SK-N-SH (cell line): Measurements from ENCODE around the gene EMP3. TPM values are rescaled to one million over a fixed set of nuclear protein-coding genes. Genes with fewer than 3 reads are reported as not detected.
"Not testable (repeated sequence)": the region's sequence is repeated elsewhere in the genome, so short reads cannot be mapped to it uniquely, and the experiment has no call there.

ENCODE experiments used
- CTCF ChIA-PET: fragments of 300-600, 350-600 bp; formaldehyde crosslinking; extraction: SDS; loops from one replicate; lab custom pipeline; 2021; lab: Yijun Ruan, JAX
- POLR2A ChIA-PET: fragments of 350-600 bp; sonication (Branson Sonifier 250); formaldehyde crosslinking; extraction: SDS; loops from one replicate; lab custom pipeline; 2020; ENCODE audit warnings: antibody characterized with exemption, inconsistent platforms; lab: Yijun Ruan, JAX
- DNase-seq: peaks from one replicate; pipeline ENCODE4 v3.0.0; 2012
- H2AFZ ChIP-seq: fragments of 200-600 bp; sonication (generic); 2 replicates; pipeline ENCODE4 v1.8.1; 2016; ENCODE audit warnings: antibody characterized with exemption, mild to moderate bottlenecking, low read depth
- H3F3A ChIP-seq: fragments of 200-600 bp; sonication (generic); replicated peaks from 2 replicates; pipeline ENCODE3; 2016; ENCODE audit warnings: antibody characterized with exemption, mild to moderate bottlenecking; ENCODE audit not compliant: insufficient read depth
- H3K27ac ChIP-seq, 2 experiments: fragments of 200-500 bp in 1 of 2; fragments of 200-600 bp in 1 of 2; sonication (Bioruptor generic) in 1 of 2; sonication (generic), shearing (Covaris generic) in 1 of 2; 2 replicates each; pipeline versions ENCODE4 v1.5.1 to v1.6.1; 2014 to 2016; ENCODE audit warnings: low read depth in 2 of 2, inconsistent platforms in 1 of 2, low read length in 1 of 2, mild to moderate bottlenecking in 1 of 2, mixed read lengths in 1 of 2
- H3K27me3 ChIP-seq: fragments of 200-600 bp; sonication (generic), shearing (Covaris generic); 2 replicates; pipeline ENCODE4 v1.6.1; 2016; ENCODE audit warnings: mixed run types; ENCODE audit not compliant: insufficient read depth
- H3K36me3 ChIP-seq, 2 experiments: fragments of 200-500 bp in 1 of 2; fragments of 200-600 bp in 1 of 2; sonication (Bioruptor generic) in 1 of 2; sonication (generic) in 1 of 2; replicated peaks in 1 of 2; 2 replicates each; pipeline versions ENCODE3 to v1.5.1; 2014 to 2016; ENCODE audit warnings: low read length in 1 of 2, mild to moderate bottlenecking in 1 of 2; ENCODE audit not compliant: insufficient read depth in 2 of 2, control insufficient read depth in 1 of 2
- H3K4me1 ChIP-seq, 2 experiments: fragments of 200-500 bp in 1 of 2; fragments of 200-600 bp in 1 of 2; sonication (Bioruptor generic) in 1 of 2; sonication (generic), shearing (Covaris generic) in 1 of 2; 2 replicates each; pipeline versions ENCODE4 v1.5.1 to v1.6.1; 2014 to 2016; ENCODE audit warnings: low read depth in 1 of 2, low read length in 1 of 2, mixed run types in 1 of 2; ENCODE audit not compliant: insufficient read depth in 2 of 2, control insufficient read depth in 1 of 2
- H3K4me2 ChIP-seq: fragments of 200-600 bp; sonication (generic), shearing (Covaris generic); 2 replicates; pipeline ENCODE4 v1.6.1; 2017; ENCODE audit warnings: mixed run types
- H3K4me3 ChIP-seq, 2 experiments: fragments of 200-500 bp in 1 of 2; fragments of 200-600 bp in 1 of 2; sonication (Bioruptor generic) in 1 of 2; sonication (generic), shearing (Covaris generic) in 1 of 2; 2 replicates each; pipeline versions ENCODE4 v1.5.1 to v1.8.1; 2014 to 2016; ENCODE audit warnings: low read depth in 2 of 2, inconsistent platforms in 1 of 2, low read length in 1 of 2, mild to moderate bottlenecking in 1 of 2, mixed read lengths in 1 of 2, moderate library complexity in 1 of 2
- H3K79me2 ChIP-seq: fragments of 200-600 bp; sonication (generic); 2 replicates; pipeline ENCODE4 v1.8.1; 2017; ENCODE audit warnings: mild to moderate bottlenecking; ENCODE audit not compliant: insufficient read depth
- H3K9ac ChIP-seq: fragments of 200-600 bp; sonication (generic); 2 replicates; pipeline ENCODE4 v1.6.1; 2017; ENCODE audit warnings: mixed run types
- H3K9me2 ChIP-seq: fragments of 200-600 bp; sonication (generic); 2 replicates; pipeline ENCODE4 v1.6.1; 2017; ENCODE audit warnings: mixed run types
- H3K9me3 ChIP-seq: fragments of 200-600 bp; sonication (generic); 2 replicates; pipeline ENCODE4 v1.6.1; 2017; ENCODE audit warnings: mixed run types, mild to moderate bottlenecking, moderate library complexity
- H4K20me1 ChIP-seq: fragments of 200-600 bp; sonication (generic); 2 replicates; pipeline ENCODE4 v1.6.1; 2017; ENCODE audit warnings: mild to moderate bottlenecking, mixed run types; ENCODE audit not compliant: insufficient read depth
- ELF1 ChIP-seq: IDR thresholded peaks from 2 replicates; pipeline ENCODE4 v1.4.0; 2012
- EP300 ChIP-seq, 2 experiments: IDR thresholded peaks; 2 replicates each; pipeline versions ENCODE4 v1.4.0 to v1.6.1; 2012; ENCODE audit warnings: borderline replicate concordance in 1 of 2, low read depth in 1 of 2, low read length in 1 of 2
- GABPA ChIP-seq: IDR thresholded peaks from 2 replicates; pipeline ENCODE4 v1.4.0; 2012; ENCODE audit warnings: low read depth, mild to moderate bottlenecking
- GATA2 ChIP-seq: sonication (generic); formaldehyde crosslinking; IDR thresholded peaks from 2 replicates; pipeline ENCODE4 v1.5.0; 2020; ENCODE audit warnings: mild to moderate bottlenecking, missing genetic modification reagents
- MXI1 ChIP-seq: IDR thresholded peaks from 2 replicates; pipeline ENCODE4 v1.6.1; 2012; ENCODE audit warnings: mild to moderate bottlenecking, low read depth, low read length, improper control_type of control experiment
- NRF1 ChIP-seq: IDR thresholded peaks from 2 replicates; pipeline ENCODE4 v1.6.1; 2012; ENCODE audit warnings: low read depth, mild to moderate bottlenecking, low read length
- RAD21 ChIP-seq: IDR thresholded peaks from 2 replicates; pipeline ENCODE4 v1.6.1; 2012; ENCODE audit warnings: mild to moderate bottlenecking, low read length
- RXRA ChIP-seq: IDR thresholded peaks from 2 replicates; pipeline ENCODE4 v1.4.0; 2012; ENCODE audit warnings: low read depth, mild to moderate bottlenecking, borderline replicate concordance
- TAF1 ChIP-seq: IDR thresholded peaks from 2 replicates; pipeline ENCODE4 v1.6.1; 2012; ENCODE audit warnings: low read depth, mild to moderate bottlenecking, low read length, moderate library complexity, borderline replicate concordance
- TEAD4 ChIP-seq: IDR thresholded peaks from 2 replicates; pipeline ENCODE4 v1.4.0; 2012; ENCODE audit warnings: mild to moderate bottlenecking, borderline replicate concordance; ENCODE audit not compliant: insufficient read depth
- USF2 ChIP-seq: fragments of 150-350 bp; IDR thresholded peaks from 2 replicates; pipeline ENCODE4 v1.6.1; 2017; ENCODE audit warnings: antibody characterized with exemption, low read length, low read depth, borderline replicate concordance
- YY1 ChIP-seq: IDR thresholded peaks from 2 replicates; pipeline ENCODE4 v1.4.0; 2012; ENCODE audit warnings: low read depth, mild to moderate bottlenecking
- WGBS: methylation state at CpG from one replicate; pipeline ENCODE4 v1.1.6; 2017; ENCODE audit warnings: low lambda C conversion rate; 5-methylcytosine and 5-hydroxymethylcytosine counted together
- polyA plus RNA-seq, 3 experiments: library from polyadenylated mRNA; depleted of rRNA; stranded (reverse); fragments of >200 nt; gene quantifications; 2 replicates each; pipeline ENCODE4 v1.2.3, GENCODE V29; 2012
- TF ChIP-seq, protein P1 (sequence below): IDR thresholded peaks from 2 replicates; pipeline ENCODE4 v1.6.1; 2012; ENCODE audit warnings: mild to moderate bottlenecking, low read depth, low read length, moderate library complexity
- TF ChIP-seq, protein P2 (sequence below): IDR thresholded peaks from 2 replicates; pipeline ENCODE4; 2012
- TF ChIP-seq, protein P3 (sequence below): IDR thresholded peaks from 2 replicates; pipeline ENCODE4 v1.4.0; 2012; ENCODE audit warnings: low read depth

The EMP3 gene
- polyA plus RNA-seq, 1 of the 3 experiments (the other 2 are of a cell fraction), result 263 TPM

GRCh38 chr19:48371771-48372170 lies 46.4 kb downstream of the EMP3 start:
- not testable (repeated sequence) for H3F3A ChIP-seq, DNase-seq, H3K9me2 ChIP-seq, H3K9me3 ChIP-seq, H3K27me3 ChIP-seq, H3K79me2 ChIP-seq, H2AFZ ChIP-seq, H3K9ac ChIP-seq, H4K20me1 ChIP-seq, H3K4me3 ChIP-seq, H3K36me3 ChIP-seq, H3K4me2 ChIP-seq
- CTCF ChIA-PET, result interaction anchor here (1.1 to 6.6 kb wide), 3 partner anchors 9 to 19 kb away, joined by 3 to 41 read pairs (median 3); partner anchors contain the start of gene KDELR1
- Histone ChIP-seq H3K4me1 (peaks cover 0 to 40% of the 10 kb centered on the region in 2 experiments; a peak in 1 of 4 replicates), H3K27ac (peak overlapping the region in 1 of 2 experiments; percentile 87; a peak in 2 of 4 replicates)
- WGBS, result 95% methylated on average over 5 of the region's 5 CpGs
- POLR2A ChIA-PET, result interaction anchor here (0.6 to 2.9 kb wide), 2 partner anchors 8 to 45 kb away, joined by 3 to 10 read pairs; partner anchors contain the start of genes SYNGR4 and TMEM143

- Histone ChIP-seq H3K4me2 (no peak overlapping the region), H3K79me2 (no peaks in the 10 kb centered on the region), H3K9me3 (no peaks in the 10 kb centered on the region), H3K36me3 (no peaks in the 10 kb centered on the region), H4K20me1 (no peaks in the 10 kb centered on the region), H3K4me3 (no peak overlapping the region), H3K4me1 (peaks cover 0 to 36% of the 10 kb centered on the region in 2 experiments; a peak in 1 of 4 replicates), H3K27me3 (no peaks in the 10 kb centered on the region), H3K27ac (peak overlapping the region in 1 of 2 experiments; percentile 23; a peak in 1 of 4 replicates), H3K9ac (no peak overlapping the region), H3K9me2 (no peaks in the 10 kb centered on the region), H2AFZ (no peak overlapping the region), H3F3A (peaks cover 2% of the 10 kb centered on the region)
- ChIA-PET POLR2A (interaction anchor here (1.0 to 2.9 kb wide), 2 partner anchors 10 to 18 kb away, joined by 4 to 10 read pairs; partner anchors contain the start of genes SYNGR4 and TMEM143), CTCF (interaction anchor here (0.6 to 6.6 kb wide), 6 partner anchors 18 to 42 kb away, joined by 3 to 41 read pairs (median 4); partner anchors contain the start of genes GRIN2D and KDELR1)
- WGBS, result 40% methylated on average over 4 of the region's 4 CpGs
- TF ChIP-seq RAD21, result no peak
- DNase-seq, result peak; percentile 30
Measured at GRCh38 chr19:48372904-48373303, 47.6 kb downstream of the EMP3 start.

DNA sequence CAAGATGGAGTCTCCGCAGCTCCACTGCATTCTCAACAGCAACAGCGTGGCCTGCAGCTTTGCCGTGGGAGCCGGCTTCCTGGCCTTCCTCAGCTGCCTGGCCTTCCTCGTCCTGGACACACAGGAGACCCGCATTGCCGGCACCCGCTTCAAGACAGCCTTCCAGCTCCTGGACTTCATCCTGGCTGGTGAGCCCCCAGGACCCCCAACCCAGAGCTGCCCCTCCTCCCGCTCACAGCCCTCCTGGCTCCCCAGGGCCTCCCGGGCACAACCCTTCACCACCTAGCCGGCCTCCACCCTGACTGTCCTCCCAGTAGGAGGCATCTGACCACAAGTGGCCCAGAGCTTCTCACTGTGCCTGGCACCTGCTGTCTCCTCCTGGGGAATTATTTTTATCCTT lies 48.2 kb downstream of the EMP3 start:
- CTCF ChIA-PET, result interaction anchor here (1.0 to 6.6 kb wide), 5 partner anchors 18 to 43 kb away, joined by 3 to 41 read pairs (median 4); partner anchors contain the start of genes GRIN2D and KDELR1
- H3K9me2 ChIP-seq, result no peaks in the 10 kb centered on the region
- H3K4me2 ChIP-seq, result no peak overlapping the region
- DNase-seq, result no peak
- no peak overlapping the region for H2AFZ ChIP-seq
- H3K36me3 ChIP-seq, result no peaks in the 10 kb centered on the region
- peaks cover 0 to 33% of the 10 kb centered on the region in 2 experiments; a peak in 1 of 4 replicates for H3K4me1 ChIP-seq
- no peak overlapping the region for H3K4me3 ChIP-seq
- no peaks in the 10 kb centered on the region for H3K27me3 ChIP-seq
- H4K20me1 ChIP-seq, result no peaks in the 10 kb centered on the region
- H3K79me2 ChIP-seq, result no peaks in the 10 kb centered on the region
- POLR2A ChIA-PET, result interaction anchor here (2.9 kb wide), 1 partner anchor 10 kb away, joined by 10 read pairs; the partner anchor contains the start of genes SYNGR4 and TMEM143
- no peak overlapping the region for H3K9ac ChIP-seq
- H3K27ac ChIP-seq, result no peak overlapping the region; a peak in 1 of 4 replicates
- no peaks in the 10 kb centered on the region for H3F3A ChIP-seq
- 91% methylated on average over 8 of the region's 11 CpGs for WGBS
- no peaks in the 10 kb centered on the region for H3K9me3 ChIP-seq
- TF ChIP-seq YY1 (no peak), MXI1 (no peak), NRF1 (no peak), ELF1 (no peak), USF2 (no peak), TEAD4 (no peak), GABPA (no peak), EP300 (IDR thresholded peaks at IDR 0.05; ENCODE audit: borderline replicate concordance in 1 of 2, low read depth in 1 of 2, low read length in 1 of 2) (no peak), RXRA (no peak), TAF1 (no peak), GATA2 (CRISPR knock-in tag) (no peak)
- TF ChIP-seq, protein P1, sequence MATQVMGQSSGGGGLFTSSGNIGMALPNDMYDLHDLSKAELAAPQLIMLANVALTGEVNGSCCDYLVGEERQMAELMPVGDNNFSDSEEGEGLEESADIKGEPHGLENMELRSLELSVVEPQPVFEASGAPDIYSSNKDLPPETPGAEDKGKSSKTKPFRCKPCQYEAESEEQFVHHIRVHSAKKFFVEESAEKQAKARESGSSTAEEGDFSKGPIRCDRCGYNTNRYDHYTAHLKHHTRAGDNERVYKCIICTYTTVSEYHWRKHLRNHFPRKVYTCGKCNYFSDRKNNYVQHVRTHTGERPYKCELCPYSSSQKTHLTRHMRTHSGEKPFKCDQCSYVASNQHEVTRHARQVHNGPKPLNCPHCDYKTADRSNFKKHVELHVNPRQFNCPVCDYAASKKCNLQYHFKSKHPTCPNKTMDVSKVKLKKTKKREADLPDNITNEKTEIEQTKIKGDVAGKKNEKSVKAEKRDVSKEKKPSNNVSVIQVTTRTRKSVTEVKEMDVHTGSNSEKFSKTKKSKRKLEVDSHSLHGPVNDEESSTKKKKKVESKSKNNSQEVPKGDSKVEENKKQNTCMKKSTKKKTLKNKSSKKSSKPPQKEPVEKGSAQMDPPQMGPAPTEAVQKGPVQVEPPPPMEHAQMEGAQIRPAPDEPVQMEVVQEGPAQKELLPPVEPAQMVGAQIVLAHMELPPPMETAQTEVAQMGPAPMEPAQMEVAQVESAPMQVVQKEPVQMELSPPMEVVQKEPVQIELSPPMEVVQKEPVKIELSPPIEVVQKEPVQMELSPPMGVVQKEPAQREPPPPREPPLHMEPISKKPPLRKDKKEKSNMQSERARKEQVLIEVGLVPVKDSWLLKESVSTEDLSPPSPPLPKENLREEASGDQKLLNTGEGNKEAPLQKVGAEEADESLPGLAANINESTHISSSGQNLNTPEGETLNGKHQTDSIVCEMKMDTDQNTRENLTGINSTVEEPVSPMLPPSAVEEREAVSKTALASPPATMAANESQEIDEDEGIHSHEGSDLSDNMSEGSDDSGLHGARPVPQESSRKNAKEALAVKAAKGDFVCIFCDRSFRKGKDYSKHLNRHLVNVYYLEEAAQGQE, result no peak
- TF ChIP-seq, protein P2, sequence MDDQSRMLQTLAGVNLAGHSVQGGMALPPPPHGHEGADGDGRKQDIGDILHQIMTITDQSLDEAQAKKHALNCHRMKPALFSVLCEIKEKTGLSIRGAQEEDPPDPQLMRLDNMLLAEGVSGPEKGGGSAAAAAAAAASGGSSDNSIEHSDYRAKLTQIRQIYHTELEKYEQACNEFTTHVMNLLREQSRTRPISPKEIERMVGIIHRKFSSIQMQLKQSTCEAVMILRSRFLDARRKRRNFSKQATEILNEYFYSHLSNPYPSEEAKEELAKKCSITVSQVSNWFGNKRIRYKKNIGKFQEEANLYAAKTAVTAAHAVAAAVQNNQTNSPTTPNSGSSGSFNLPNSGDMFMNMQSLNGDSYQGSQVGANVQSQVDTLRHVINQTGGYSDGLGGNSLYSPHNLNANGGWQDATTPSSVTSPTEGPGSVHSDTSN, result no peak
- TF ChIP-seq, protein P3, sequence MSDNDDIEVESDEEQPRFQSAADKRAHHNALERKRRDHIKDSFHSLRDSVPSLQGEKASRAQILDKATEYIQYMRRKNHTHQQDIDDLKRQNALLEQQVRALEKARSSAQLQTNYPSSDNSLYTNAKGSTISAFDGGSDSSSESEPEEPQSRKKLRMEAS, result no peak
